Progenitor cell of endocrine pancreas (in vitro differentiated cells): Measurements from ENCODE around the gene SUFU. TPM values are rescaled to one million over a fixed set of nuclear protein-coding genes. Genes with fewer than 3 reads are reported as not detected.

Experiments
- DNase-seq: peaks from one replicate; pipeline ENCODE4 v3.0.0; 2021; ENCODE audit warnings: low spot score; ENCODE audit not compliant: unreplicated experiment
- H3K27ac Mint-ChIP-seq: 2 replicates; pipeline ENCODE4 v1.8.0; 2021; ENCODE audit warnings: mild to moderate bottlenecking, moderate library complexity, mixed read lengths
- H3K27me3 Mint-ChIP-seq: 2 replicates; pipeline ENCODE4 v1.8.0; 2021; ENCODE audit warnings: mixed read lengths
- H3K36me3 Mint-ChIP-seq: 2 replicates; pipeline ENCODE4 v1.8.0; 2022; ENCODE audit warnings: mixed read lengths; ENCODE audit not compliant: insufficient read depth
- H3K4me1 Mint-ChIP-seq: 2 replicates; pipeline ENCODE4 v1.8.0; 2021; ENCODE audit warnings: low read depth, mixed read lengths
- H3K4me3 Mint-ChIP-seq: 2 replicates; pipeline ENCODE4 v1.8.0; 2021; ENCODE audit warnings: low read depth, mild to moderate bottlenecking, moderate library complexity, mixed read lengths
- H3K9me3 Mint-ChIP-seq: 2 replicates; pipeline ENCODE4 v1.8.0; 2021; ENCODE audit warnings: low read depth, mixed read lengths
- total RNA-seq: library from RNA; stranded (reverse); gene quantifications from 2 replicates; pipeline ENCODE4 v1.2.1, GENCODE V29; 2021
- TF ChIP-seq, protein P1 (sequence below): fragments of 200-600 bp; sonication (generic); IDR thresholded peaks from one replicate; pipeline ENCODE4 v1.5.0; 2021; ENCODE audit warnings: antibody characterized with exemption, mild to moderate bottlenecking; ENCODE audit not compliant: unreplicated experiment

SUFU gene
- total RNA-seq, 1 donor from 2014 or later: 25.8 TPM

DNA sequence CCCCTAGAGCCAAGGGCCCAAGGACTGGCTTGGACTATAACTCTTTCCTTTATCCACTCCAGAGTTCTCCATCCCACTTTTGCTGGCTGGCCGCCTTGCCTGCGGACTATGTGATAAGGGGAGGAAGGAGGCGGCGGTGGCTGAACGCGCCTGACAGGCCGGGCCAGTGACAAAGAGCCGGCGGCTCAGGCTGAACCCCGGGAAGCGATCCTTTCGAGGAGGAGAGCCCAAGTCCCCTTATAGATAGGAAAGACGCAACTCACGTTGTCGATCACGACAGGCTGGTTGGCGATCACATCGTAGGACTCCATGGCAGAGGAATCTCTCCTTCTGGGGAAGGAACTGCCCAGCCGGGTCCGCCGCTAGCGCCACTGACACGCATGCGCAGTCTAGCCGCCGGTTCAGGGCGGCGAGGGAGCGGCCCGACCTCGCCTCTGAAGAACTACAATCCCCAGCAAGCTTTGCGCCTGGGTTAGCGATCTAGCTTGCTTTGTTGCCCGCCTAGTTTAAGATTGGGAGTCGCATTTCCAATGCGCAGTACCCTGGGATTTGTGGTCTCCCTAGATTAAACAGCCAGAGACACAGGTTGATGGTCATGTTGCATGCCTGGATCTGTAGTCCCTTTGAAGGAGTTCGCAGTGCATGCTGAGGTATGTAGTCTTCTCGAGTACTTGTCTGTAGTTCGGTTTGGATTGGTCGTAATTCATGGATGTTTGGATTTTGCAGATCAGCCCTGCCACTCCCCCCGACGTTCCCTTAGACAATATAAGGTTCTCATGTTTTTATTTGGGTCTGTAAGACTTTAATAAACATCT is 1.2 kb upstream of the SUFU start, which contains the start of gene ACTR1A:
Gene ACTR1A (minus strand): TSS at position 376 of the 815 bp plus-strand sequence. CDS start 65 bp downstream, at position 311.
- no peak within 1 kb of the TSS for H3K27ac Mint-ChIP-seq
- H3K36me3 Mint-ChIP-seq: peaks cover 2% of the 10 kb centered on the region
- TF ChIP-seq, protein P1, sequence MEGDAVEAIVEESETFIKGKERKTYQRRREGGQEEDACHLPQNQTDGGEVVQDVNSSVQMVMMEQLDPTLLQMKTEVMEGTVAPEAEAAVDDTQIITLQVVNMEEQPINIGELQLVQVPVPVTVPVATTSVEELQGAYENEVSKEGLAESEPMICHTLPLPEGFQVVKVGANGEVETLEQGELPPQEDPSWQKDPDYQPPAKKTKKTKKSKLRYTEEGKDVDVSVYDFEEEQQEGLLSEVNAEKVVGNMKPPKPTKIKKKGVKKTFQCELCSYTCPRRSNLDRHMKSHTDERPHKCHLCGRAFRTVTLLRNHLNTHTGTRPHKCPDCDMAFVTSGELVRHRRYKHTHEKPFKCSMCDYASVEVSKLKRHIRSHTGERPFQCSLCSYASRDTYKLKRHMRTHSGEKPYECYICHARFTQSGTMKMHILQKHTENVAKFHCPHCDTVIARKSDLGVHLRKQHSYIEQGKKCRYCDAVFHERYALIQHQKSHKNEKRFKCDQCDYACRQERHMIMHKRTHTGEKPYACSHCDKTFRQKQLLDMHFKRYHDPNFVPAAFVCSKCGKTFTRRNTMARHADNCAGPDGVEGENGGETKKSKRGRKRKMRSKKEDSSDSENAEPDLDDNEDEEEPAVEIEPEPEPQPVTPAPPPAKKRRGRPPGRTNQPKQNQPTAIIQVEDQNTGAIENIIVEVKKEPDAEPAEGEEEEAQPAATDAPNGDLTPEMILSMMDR: no peak
- peaks cover 11% of the 10 kb centered on the region for H3K4me1 Mint-ChIP-seq
- no peaks in the 10 kb centered on the region for H3K27me3 Mint-ChIP-seq
- no peaks in the 10 kb centered on the region for H3K9me3 Mint-ChIP-seq
- DNase-seq: peak; percentile 93
- no peak within 1 kb of the TSS for H3K4me3 Mint-ChIP-seq

DNA sequence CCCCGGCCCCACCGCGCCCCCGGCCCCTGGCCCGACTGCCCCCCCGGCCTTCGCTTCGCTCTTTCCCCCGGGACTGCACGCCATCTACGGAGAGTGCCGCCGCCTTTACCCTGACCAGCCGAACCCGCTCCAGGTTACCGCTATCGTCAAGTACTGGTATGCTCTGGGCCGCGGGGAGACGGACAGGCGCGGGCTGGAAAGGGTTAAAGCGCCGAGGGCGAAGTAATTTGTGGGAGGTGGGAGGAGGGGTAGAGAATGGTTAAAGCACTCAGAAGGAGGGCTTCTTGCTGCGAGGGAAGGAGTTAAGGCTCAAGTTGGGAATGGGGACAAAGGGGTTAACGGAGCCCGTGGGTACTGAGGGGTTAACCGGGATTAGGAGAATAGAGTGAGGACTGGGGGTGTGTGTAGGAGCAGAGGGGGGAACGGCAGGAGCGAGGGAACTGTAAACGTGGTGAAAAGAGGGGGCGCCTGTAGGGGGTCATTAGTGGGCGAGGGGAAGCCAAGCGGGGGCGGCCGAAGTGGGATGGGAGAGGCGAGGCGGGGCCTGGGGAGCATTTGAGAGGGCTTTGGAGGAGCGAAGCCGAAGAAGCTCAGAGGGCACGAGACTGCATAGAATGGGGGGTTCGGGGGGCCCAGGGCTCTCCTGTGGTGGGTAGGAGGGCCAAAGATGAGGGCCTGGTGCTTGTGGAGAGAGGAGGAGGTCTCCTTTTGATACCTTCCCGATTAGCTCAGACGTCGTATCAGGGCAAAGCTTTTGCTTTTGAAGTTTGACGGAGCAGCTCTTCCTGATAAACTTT is 605 bp downstream of the SUFU start:
- Mint-ChIP-seq H3K4me1 (peaks cover 11% of the 10 kb centered on the region), H3K36me3 (peaks cover 4% of the 10 kb centered on the region), H3K27ac (peak overlapping the region; percentile 94), H3K4me3 (no peak overlapping the region), H3K27me3 (no peaks in the 10 kb centered on the region), H3K9me3 (no peaks in the 10 kb centered on the region)
- peak; percentile 44 for DNase-seq
- TF ChIP-seq, protein P1: no peak

DNA sequence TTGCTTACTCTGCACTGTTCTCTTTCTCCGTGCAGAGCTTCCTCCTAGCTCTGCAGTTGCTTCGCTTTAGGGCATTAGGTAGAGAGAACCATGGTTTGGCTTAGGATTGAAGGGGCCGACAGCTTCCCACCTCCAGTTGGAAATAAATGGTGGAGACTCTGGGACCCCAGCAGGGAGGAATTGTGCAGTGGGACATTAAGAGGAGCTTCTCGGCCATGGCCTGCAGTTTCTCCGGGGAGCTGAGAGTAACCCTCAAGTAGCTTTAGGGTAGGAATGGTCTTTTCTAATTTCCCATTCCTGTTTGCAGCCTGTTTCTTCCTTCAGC is 1.2 kb downstream of the SUFU start:
- Mint-ChIP-seq H3K4me1 (peaks cover 11% of the 10 kb centered on the region), H3K9me3 (no peaks in the 10 kb centered on the region), H3K4me3 (no peak overlapping the region), H3K27me3 (no peaks in the 10 kb centered on the region), H3K27ac (peak overlapping the region; percentile 94), H3K36me3 (peaks cover 8% of the 10 kb centered on the region)
- TF ChIP-seq, protein P1: no peak
- DNase-seq: no peak

DNA sequence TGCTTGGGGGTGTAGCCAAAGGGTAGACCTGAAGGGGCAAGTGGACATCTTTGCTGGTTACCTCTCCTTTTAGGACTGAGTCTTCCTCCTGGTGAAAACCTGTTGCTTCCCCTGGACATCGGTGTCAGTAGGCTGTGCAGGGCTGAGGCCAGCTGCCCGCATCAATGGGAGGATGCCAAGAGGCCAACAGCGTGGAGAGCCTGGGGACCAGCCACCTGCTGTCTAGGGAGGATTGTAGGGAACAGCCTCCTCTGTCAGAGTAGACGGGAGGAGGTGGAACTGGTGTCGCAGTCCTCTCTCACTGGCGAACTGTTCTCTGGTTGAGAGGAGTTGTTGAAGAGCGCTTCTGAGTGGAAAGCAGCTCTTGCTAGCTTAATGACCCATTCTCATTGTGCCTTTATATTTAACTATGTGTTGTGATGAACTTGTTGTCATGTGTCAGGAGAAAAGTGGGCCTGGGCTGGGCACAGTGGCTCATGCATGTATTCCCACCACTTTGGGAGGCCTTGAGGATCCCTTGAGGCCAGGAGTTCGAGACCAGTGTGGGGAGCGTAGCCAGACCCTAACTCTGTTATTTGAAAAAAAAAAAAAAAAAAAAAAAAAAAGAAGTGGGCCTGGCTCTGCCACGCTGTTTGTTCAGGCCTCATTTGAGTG is 1.8 kb downstream of the SUFU start:
- TF ChIP-seq, protein P1: no peak

DNA sequence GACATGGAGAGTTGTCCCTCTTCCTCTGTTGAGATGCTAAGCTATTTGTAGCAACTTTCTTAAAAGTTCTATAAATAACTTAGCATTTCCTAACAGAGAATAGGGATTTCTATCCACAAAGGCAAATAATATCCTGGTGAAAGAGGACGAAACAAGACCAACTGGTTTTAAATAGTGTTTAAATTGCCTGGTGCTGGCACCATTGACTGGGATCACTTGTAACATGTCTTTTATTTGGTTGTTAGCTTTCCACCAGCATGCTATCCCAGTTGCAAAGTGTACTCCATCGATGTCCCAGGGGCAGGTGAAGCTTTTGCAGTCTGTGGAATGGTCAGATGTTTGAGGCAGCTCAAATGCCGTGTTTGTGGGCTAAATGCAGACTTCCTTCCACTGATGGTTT is 3.7 kb downstream of the SUFU start:
- TF ChIP-seq, protein P1: no peak
- H3K9me3 Mint-ChIP-seq: no peaks in the 10 kb centered on the region
- no peak overlapping the region for H3K27ac Mint-ChIP-seq
- no peak overlapping the region for H3K4me3 Mint-ChIP-seq
- H3K27me3 Mint-ChIP-seq: no peaks in the 10 kb centered on the region
- H3K4me1 Mint-ChIP-seq: peaks cover 11% of the 10 kb centered on the region
- peaks cover 10% of the 10 kb centered on the region for H3K36me3 Mint-ChIP-seq
- no peak for DNase-seq

More for the DNA sequence above, 1.8 kb downstream of the SUFU start:
- Mint-ChIP-seq H3K27ac (no peak overlapping the region), H3K4me3 (no peak overlapping the region), H3K9me3 (no peaks in the 10 kb centered on the region), H3K36me3 (peaks cover 8% of the 10 kb centered on the region), H3K27me3 (no peaks in the 10 kb centered on the region), H3K4me1 (peaks cover 11% of the 10 kb centered on the region)
- DNase-seq: no peak
